SU-DHL-6 (cell line): ENCODE measurements around the gene IYD.

Experiments used
- EZH2phosphoT487 ChIP-seq: fragments of 200-600 bp; sonication (generic), shearing (Covaris generic); conservative IDR thresholded peaks from 2 replicates; pipeline ENCODE4 v1.6.1; 2018; ENCODE audit warnings: mild to moderate bottlenecking, antibody characterized with exemption, low read length, moderate library complexity, mixed read lengths
- TF ChIP-seq, protein P1 (sequence below): fragments of 200-600 bp; sonication (generic); IDR thresholded peaks from one replicate; pipeline ENCODE4 v1.5.1; 2017; ENCODE audit warnings: antibody characterized with exemption, mild to moderate bottlenecking, low read length, moderate library complexity; ENCODE audit not compliant: insufficient read depth, poor library complexity, severe bottlenecking

DNA sequence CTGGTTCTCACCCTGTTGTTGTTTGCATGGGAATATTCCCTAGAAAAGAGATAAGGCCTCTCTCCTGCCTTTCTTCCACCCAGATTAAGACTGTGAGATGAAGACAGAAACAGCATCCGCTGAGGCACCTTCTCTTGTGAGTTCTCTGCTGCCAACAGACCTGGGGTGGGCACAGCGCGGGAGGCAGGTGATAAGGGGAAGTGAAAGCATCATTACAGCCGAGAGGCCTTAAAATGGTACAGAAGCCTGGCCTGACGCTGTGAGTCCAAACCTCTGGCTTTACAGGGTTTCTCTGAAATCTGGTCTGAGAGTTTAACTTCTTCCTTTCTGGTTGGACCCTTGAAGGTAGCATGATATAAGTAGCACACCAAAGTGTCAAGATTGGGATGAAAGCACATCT lies 21.0 kb upstream of the IYD start:
- TF ChIP-seq, protein P1, sequence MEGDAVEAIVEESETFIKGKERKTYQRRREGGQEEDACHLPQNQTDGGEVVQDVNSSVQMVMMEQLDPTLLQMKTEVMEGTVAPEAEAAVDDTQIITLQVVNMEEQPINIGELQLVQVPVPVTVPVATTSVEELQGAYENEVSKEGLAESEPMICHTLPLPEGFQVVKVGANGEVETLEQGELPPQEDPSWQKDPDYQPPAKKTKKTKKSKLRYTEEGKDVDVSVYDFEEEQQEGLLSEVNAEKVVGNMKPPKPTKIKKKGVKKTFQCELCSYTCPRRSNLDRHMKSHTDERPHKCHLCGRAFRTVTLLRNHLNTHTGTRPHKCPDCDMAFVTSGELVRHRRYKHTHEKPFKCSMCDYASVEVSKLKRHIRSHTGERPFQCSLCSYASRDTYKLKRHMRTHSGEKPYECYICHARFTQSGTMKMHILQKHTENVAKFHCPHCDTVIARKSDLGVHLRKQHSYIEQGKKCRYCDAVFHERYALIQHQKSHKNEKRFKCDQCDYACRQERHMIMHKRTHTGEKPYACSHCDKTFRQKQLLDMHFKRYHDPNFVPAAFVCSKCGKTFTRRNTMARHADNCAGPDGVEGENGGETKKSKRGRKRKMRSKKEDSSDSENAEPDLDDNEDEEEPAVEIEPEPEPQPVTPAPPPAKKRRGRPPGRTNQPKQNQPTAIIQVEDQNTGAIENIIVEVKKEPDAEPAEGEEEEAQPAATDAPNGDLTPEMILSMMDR, result no peak
- TF ChIP-seq EZH2phosphoT487, result no peak
